HG03159 (cell line): Measurements from ENCODE around the gene TRAF3IP1.

ENCODE experiments used
- ATAC-seq: cut with Tn5 transposase; IDR thresholded peaks from one replicate; pipeline ENCODE4 v1.9.1; 2021; ENCODE audit warnings: mild to moderate bottlenecking, moderate library complexity; ENCODE audit not compliant: unreplicated experiment

The TRAF3IP1 gene

DNA sequence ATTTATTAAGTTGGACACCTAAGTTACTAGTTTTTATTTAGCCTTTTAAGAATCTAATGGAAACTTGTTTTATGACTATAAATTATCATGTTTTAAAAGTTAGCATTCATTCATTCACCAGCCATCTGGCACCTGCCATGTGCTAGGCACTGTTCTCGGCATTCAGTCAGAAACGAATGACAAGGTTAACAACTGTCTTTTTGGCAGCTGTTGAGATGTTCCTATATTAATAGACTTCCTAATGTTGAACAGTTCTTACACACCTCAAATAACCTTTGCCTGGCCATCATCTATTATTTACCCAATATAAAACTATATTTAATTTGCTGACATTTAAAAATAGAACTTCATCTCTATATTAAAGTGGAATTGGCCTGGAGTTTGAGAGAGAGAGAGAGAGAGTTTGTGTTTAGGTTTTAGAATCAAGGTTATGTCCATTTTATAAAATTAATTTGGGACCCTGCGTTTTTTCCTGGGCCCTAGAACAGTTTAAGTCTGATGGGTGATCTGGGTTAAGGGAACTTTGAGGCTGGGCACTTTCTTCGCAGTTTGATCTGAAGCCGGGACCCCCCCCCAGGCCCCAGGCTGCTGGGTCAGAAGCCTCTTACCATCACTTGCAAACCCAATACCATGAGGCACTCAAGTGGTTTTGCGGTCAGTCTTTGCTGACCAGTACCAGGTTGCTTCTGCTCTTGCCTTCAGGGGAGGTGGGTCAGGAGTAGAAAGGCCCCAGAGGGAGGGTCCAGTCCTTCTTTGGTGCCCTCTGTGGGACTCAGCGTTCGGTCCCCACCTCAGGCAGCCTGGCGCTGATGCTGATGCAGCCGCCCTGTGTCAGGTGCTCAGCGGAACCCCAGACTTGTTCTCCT is 58.1 kb downstream of the TRAF3IP1 start:
- no peak for ATAC-seq

DNA sequence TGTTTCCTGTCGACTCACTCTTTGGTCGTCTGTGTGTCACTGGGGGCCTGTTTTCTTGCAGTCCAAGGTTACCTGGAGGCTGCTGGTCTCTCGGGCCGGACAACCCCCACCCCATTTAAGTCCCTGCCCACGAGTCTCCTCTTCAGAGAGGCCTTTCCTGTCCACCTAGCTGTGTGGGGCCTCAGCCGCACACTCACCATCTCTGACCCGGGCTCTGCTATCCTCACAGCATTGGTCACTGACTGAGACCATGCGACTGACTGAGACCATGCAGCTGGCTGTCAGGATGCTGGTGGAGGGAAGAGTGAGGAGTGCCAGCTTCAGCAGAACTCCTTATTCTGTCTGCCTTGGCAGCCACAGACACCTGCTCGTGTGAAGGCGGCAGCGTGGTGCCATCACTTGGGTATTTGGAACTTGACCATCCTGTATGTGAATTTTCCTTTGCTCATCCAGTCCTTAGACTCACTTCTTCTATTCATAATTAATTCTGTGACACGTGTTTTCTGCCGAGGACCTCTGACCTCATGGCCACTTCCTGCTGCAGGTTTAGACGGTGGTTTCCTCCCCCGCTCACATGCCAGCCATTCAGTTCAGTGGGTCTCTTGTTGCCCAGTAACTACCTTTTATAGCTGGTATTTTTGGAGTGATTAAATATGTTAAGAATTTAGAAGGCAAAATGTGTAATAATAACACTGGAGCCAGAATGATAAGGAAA is 58.9 kb downstream of the TRAF3IP1 start:
- ATAC-seq = no peak

DNA sequence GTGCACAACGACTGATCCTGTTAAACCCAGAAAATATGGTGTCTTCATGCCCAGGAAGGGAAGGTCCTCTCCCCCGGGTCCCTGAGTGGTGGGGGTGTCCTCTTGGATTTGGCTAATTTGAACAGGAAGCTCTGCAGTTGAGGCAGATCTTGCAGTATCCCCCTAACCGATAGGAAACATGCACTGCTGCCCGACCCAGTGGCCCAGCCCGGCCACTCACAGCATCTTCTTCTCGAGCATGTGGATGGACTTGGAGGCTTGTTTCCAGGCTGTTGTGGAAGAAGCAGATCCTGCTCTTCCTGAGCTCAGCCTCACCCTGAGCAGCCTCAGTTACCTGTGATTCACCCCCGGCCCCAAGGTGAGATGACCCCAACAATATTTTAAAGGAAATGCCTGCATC is 60.0 kb downstream of the TRAF3IP1 start:
- ATAC-seq = no peak

DNA sequence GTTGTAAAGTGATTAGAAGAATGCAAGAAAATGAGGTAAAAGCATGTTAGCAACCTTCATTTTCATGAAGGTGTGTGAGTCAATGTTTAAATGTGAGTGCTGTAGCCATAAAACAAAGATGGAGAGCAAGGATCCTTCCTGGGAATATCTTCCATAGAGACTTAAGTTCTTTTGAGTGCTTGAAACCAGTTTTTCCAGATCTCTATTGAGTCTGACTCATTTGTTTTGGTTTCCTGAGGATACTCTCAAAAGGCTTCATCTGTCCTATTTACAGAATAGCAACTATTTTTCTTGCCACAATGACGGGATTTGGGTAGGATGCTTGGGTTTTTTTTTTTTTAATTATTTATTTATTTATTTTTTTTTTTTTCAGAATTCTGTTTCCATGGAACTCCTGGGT is 60.5 kb downstream of the TRAF3IP1 start:
- no peak for ATAC-seq

DNA sequence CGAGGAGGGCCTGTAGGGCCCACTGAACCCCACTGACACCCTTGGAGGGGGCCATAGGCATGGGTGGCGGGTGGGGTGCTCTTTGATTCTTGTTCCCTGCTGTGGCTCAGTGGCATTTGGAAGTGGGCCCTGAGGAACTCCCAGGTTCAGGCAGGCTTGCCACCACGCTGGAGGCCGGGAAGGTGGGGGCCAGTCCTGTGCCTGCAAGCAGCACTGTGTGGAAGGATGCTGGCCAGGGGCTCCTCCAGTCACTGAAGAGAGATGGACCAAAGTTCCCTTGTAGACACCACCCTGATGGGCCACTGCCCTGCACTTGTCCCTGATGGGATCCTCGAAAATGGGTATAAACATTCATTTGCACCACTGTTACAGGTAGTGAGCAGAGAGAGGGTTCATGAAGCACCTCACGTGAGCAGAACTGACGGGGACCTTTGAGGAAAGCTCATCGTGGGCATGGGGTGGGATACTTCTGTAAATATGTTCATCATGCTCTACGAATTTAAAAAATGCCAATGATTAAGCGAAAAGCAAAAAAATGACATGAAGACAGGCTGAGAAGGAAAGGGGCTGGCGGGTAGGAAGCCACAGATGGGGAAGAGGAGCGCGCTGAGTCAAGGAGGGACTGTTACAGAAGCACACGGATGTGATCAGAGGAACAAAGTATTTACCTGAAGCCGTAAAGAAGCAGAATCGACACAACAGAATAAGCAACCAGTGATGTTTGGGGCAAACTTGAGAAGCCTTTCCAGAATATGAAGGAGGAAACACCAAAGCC is 61.2 kb downstream of the TRAF3IP1 start:
- ATAC-seq = no peak

DNA sequence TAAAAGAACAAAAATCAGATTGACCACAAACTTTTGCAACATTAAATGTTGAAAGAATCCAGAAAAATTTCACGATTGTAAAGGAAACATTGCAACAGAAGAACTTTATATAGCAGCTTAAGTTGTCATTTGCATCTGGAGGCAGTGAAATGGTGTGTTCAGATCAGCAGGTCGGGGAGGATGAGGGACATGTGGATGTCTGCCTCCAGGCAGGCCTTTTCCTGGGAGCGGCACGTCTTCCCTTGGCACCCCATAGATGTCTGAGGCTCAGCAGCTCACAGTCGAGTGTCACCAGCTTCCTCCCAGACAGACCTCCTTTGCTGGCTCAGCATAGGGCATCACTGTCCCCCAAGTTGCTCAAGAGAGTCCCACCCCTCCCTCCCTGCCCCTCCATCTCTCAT is 62.1 kb downstream of the TRAF3IP1 start:
- ATAC-seq = no peak

DNA sequence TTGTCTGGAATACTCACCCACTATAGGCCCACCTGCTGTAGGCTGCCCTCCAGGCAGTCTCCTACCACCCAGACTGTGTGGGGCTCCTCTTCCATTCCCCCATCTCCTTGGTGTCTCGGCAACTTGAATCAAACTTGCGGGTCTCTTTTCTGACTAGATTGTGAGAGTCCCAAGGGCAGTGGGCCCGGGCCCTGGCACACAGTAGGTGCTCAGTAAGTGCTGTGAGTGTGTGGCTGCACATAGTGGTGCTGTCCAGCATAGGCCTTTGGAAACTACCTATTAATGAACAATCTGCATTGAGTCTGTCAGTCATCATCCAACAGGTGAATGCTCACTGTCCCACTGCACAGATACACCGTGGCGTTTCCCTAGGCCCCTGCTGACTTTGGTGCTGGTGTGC is 62.8 kb downstream of the TRAF3IP1 start:
- no peak for ATAC-seq

DNA sequence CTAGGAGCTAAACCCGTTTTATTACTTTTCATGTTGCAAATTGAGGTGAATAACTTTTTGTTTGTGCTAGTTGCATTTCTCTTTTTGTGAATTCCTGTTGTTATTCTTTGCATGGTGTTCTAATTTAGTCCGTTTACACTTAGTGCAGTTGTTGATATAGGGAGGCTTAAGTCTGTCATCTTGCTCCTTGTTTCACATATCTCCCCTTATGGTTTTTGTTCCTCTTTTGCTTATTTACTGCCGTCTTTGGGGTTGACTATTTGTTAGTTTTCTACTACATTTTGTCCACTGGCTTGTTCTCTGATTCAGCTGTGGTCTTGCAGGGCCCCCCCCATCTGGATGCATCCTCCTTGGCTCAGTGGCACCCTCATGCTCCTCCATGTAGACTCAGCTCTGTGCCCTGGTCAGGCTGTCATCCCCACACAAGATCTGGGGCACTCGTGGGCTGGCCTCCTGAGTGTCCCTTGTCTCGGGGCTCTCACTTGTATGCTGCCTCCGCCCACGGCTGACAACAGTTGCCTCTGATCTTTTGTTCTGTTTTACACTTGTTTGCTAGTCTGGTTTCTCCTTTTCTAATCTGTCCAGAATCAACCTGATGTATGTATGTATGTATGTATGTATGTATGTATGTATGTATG is 63.5 kb downstream of the TRAF3IP1 start:
- ATAC-seq = no peak

DNA sequence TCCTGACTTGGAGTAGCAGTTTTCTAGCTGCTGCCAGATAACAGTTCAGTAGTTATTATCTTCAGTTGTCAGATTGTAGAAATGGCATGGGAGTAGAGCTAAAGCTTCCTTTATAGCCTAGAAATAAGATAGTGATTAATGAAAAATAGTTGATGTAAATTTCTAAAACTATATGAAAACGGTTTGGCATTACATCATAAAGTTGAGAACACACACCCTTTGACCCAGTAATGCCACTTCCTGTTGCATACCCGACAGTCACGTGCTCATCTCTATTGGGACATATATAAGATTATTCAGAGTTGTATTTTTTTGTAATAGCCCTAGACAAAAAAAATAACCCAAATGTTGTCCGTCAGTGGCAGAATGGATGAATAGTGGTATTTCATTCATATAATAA is 67.0 kb downstream of the TRAF3IP1 start:
- no peak for ATAC-seq

DNA sequence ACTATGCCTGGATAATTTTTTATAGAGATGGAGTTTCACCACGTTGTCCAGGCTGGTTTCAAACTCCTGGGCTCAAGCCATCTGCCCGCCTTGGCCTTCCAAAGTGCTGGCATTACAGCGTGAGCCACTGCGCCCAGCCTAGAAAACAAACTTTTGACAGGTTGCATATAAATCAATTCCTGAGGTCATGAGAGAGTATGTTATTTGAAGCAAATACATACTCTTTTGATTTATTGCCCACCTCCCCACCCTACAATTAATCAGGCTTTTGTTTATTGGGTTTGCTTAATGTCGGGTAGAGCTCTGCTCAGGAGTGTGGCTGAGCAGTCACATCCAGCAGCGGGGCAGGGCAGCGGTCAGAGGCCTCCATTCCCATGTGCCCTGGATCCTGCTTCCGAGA is 68.5 kb downstream of the TRAF3IP1 start:
- no peak for ATAC-seq

DNA sequence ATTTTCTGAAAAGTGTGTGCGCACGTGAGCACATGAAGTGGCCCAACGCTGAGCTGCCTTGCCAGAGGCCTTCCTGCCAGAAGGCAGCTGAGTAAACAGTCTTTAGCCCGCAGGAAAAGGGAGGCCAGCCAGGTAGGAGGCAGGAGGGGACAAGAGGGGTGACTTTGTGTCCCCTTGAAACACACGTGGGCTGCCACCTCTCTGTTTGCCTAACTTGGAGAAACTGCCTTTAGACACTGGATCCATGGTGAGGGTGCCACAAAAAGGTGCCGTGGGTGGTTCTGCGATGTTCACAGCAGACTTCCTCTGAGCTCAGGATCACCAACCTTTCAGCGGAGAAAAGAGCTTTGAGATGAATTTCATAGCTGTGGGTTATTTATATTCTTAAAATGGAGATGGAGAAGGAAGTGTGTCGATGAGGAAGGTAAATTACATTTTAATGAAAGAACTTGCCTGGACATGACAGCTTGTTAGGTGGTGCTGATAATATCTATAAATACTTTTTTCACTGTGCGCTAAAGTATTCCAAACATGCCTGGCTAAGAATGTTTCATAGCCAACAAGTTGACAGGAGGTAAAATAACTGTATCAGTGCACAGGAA is 69.8 kb downstream of the TRAF3IP1 start:
- ATAC-seq = no peak

DNA sequence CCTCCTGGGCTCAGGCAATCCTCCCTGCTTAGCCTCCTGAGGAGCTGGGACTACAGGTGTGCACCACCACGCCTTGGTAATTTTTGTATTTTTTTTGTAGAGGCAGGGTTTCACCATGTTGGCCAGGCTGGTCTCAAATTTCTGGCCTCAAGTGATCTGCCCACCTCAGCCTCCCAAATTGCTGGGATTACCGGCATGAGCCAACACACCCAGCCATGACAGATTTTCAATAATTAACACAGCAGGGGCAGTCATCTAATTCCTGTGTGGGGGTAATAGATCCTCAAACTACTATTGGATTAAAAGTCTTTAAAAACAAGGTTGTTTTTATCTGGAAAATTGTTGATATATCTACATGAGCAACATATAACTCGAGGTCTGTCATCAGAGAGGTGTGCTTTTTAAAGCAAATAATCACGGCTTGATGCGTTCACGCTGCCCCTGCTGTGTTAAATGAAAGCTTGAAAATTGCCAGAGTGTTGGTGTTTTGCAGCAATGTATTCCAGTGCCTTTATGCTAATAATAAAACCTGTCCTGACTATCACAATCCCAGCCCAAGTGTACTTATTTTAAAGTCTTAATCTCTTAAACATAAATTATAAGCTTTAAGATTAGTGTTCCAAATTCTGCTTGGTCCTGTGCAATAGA is 70.8 kb downstream of the TRAF3IP1 start:
- no peak for ATAC-seq

DNA sequence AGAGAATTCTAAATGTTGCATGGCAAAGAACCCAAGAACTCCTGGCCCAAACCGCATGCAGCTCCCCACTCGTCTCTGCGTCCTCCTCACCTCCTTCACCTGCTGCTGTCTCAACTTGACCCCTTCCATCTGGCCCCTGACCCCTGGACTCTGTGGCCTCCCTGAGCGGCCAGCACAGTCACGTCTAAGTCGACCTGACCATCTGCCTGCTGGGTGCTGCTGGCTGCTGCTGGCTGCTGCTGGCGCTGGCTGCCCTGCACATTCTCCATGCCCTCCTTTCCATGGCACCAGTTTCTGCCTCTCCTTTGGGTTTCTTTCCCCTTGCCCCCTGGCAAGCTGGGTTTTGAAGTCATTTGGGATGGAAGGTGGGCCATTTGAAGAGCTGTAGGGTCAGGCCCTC is 76.3 kb downstream of the TRAF3IP1 start:
- ATAC-seq = no peak

DNA sequence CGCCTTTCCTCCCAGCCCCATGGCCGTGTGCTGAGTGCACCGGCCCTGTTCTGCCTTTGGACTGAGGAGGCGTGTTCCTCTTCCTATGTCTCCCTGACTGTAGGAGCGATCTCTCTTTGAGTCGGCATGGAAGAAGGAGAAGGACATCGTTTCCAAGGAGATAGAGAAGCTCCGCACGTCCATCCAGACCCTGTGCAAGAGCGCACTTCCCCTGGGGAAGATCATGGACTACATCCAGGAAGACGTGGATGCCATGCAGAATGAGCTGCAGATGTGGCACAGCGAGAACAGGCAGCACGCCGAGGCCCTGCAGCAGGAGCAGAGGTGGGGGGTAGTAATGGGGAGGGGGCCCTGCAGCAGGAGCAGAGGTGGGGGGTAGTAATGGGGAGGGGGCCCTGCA is 77.0 kb downstream of the TRAF3IP1 start:
- no peak for ATAC-seq

DNA sequence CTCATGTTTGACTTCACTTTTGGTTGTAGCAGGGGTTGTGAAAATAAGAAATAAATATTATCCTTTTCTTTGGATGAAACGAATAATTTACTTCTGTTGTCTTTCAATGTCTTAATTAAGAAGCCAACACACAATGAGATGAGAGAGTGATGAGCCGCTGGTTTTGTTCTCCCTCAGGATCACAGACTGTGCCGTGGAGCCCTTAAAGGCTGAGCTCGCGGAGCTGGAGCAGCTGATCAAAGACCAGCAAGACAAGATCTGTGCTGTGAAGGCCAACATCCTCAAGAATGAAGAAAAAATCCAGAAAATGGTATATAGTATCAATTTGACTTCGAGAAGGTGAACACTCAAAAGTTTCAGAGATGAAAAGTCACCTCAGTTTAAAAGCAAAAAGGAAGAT is 78.3 kb downstream of the TRAF3IP1 start:
- ATAC-seq = no peak

DNA sequence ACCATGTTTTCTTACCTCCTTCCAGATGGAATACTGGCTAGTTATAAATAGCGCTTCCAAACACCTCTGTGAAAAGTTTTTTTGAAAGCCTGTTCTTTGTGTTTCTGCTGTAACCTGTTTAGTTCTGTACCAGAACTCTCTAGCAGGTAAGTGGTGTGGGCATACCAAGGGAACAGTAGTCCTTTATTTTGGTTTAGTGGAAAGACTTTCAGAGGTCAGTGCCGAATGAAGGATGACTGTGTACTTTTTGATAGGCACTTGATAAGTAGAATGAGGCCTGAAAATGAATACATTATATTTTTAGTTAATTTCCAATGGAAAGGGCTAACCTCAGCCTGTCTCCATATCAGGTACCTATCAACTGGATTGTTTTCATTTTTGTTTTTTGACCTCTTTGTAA is 78.8 kb downstream of the TRAF3IP1 start:
- ATAC-seq = no peak

DNA sequence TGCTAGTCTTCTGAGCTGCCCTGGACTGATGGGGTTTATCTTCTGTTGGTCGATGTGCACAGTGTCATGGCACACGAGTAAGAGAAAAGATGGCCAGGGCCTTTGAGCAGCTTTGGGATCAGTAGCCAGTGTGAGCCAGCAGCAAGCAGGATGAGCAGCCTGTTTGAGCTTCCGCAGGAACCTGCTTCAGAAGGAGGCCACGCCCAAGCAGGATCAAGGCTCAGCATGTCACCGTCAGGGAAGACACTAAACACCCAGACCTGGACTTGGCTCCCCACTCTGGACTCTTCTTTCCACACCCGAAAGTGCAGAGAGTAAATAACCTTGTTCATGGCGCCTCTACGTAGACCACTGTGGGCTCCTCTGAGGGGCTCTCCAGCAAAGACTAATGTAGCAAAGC is 81.2 kb downstream of the TRAF3IP1 start:
- no peak for ATAC-seq

DNA sequence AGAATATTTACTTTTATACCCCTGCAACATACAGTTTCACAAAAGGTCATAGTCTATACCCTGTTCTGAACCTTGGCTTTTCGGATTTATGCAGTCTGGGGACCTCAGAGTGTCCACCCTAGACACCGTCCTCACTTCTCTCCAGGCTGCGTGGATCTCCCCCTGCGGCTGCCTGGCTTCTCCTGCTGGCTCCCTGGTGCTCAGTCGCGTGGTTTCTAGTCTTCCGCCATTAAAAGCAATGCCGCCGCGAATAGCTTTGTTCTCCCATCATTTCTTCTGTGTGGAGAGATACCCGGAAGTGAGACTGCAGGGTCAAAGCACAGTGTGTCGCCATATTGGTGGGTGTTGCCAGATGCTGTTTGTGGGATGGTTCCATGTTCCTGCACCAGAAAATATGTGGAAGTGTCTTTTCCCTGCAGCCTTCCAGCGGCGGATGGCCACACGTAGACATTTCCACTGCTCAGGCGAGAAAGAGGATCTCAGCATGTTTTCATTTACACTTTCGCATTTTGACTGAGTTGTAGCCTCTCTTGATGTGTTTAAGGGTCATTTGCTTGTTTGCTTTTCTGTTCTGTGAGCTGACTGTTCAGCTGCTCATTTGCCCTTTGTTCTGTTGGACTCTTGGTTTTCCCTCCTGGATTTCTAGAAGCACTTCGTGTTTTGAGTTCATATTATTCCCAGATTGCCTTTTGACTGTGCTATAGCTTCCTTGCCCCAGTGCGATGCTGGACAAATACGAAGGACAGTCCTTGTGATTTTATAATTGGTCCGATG is 83.5 kb downstream of the TRAF3IP1 start:
- ATAC-seq = no peak

DNA sequence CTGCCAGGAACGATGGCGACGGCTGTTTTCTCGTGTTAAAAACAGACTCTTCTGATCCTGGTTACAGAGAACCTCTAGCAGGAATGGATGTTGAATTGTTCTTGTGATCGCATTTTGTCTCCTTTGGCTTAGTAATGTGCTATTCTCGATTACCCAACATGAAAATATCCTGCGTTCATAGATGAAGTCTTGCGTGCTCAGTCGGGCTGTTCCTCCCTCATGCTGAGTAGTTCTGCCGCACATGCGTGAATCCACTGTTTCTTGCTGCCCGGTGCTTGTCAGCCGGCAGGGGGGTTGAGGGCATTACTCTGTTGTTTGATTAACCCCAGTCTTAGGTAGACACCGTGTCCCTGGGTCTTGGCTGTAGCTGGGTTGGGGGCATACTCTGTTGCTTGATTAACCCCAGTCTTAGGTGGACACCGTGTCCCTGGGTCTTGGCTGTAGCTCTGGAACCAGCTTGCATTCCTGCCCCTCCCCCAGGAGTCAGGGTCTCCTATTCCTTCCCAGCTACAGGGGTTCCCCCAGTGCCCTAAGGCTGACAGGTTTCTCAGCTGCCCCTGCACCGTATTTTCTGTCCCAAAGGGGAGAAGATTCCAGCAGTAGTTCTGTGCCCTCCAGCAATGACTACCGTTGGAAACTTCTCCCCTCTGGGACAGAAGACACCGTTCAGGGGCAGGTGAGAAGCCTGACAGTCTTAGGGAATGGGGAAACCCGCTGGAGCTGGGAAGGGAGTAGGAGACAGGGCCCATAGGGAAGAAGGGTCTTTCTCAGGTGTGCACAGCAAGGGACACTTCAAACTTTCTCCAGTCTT is 84.3 kb downstream of the TRAF3IP1 start:
- no peak for ATAC-seq
